ENCODE data around the gene PRAMEF26.
"Not testable (repeated sequence)": the region's sequence is repeated elsewhere in the genome, so short reads cannot be mapped to it uniquely, and the experiment has no call there.

PRAMEF26 gene

GRCh38 chr1:13155909-13156308, at the start of gene PRAMEF26:
Gene PRAMEF26, minus strand, starts transcription at chr1:13156009. Its CDS starts 2,914 bp downstream, at chr1:13153095.
- not testable (repeated sequence) for DNase-seq (ENCODE audit: low read depth)

- not testable (repeated sequence) for DNase-seq (ENCODE audit: low read depth)
These were observed 45.5 kb upstream of the PRAMEF26 start, which contains the start of gene PRAMEF13 for GRCh38 chr1:13201309-13201708. Gene PRAMEF13, minus strand, starts transcription at chr1:13201409. Its CDS starts 1,820 bp downstream, at chr1:13199589.

- DNase-seq (ENCODE audit: low read depth), result not testable (repeated sequence)
These were observed 15.7 kb upstream of the PRAMEF26 start, which contains the start of gene PRAMEF9 for GRCh38 chr1:13171548-13171947. Gene PRAMEF9, plus strand, starts transcription at chr1:13171848. Its CDS starts 3,433 bp downstream, at chr1:13175281.

DNA sequence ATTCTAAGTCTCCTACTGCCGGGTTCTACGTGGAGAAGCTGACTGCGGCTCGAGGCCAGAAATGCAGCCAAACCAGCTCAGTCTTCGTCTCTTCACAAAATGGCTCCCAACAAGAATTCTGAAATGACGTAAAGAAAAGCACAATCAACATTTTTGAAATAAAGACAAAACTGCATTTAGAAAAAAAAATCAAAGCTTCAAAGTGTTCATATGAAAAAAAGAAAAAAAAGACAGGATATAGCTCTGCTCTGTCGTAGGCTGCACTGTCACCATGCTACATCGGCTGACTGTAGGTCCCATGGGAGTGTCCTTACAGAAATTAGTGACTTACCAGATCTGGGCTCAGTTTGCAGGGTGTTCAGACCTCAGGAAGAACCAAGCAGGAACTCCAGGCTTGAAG, 9.7 kb upstream of the PRAMEF26 start, which contains the start of gene HNRNPCL4:
HNRNPCL4 (minus strand) TSS at position 101 of the 400 bp plus-strand sequence. CDS start 164 bp downstream, outside the sequence.
- not testable (repeated sequence) for DNase-seq (ENCODE audit: low read depth)

GRCh38 chr1:13116754-13117153, 39.1 kb downstream of the PRAMEF26 start, which contains the start of gene HNRNPCL2:
Gene HNRNPCL2, minus strand, starts transcription at chr1:13116854. Its CDS starts 454 bp downstream, at chr1:13116400.
- DNase-seq (ENCODE audit: low read depth), result not testable (repeated sequence)

All from EH (cell line).